A673 (cell line): ENCODE results near the gene OR2H1. TPM values are rescaled to one million over a fixed set of nuclear protein-coding genes. Genes with fewer than 3 reads are reported as not detected.

Source experiments
- BruUV-seq: library from RNA; stranded (reverse); fragments of 400-500 nt; replicated peaks from 2 replicates; lab custom pipeline; 2021; lab: Mats Ljungman, UMichigan
- CTCF ChIA-PET: fragments of 300-600 bp; sonication (Branson Sonifier 250); formaldehyde crosslinking; loops from one replicate; lab custom pipeline; 2022; ENCODE audit warnings: antibody characterized with exemption; lab: Charles Lee
- POLR2A ChIA-PET: fragments of 300-600 bp; sonication (Branson Sonifier 250); formaldehyde crosslinking; loops from one replicate; lab custom pipeline; 2022; ENCODE audit warnings: antibody characterized with exemption; ENCODE audit not compliant: low non-redundant PET; lab: Charles Lee
- DNase-seq: peaks from one replicate; pipeline ENCODE4 v3.0.0-alpha.2; 2015; ENCODE audit warnings: low spot score
- H3K27ac ChIP-seq: fragments of 200-600 bp; sonication (generic); 2 replicates; pipeline ENCODE4 v1.5.1; 2016; ENCODE audit warnings: mixed run types, low read depth, mild to moderate bottlenecking, mixed read lengths, antibody characterized with exemption, low read length; ENCODE audit not compliant: poor library complexity, severe bottlenecking
- H3K27me3 ChIP-seq: fragments of 200-600 bp; sonication (generic); replicated peaks from 2 replicates; pipeline ENCODE4 v1.6.1; 2017; ENCODE audit warnings: mixed run types, low read depth, mild to moderate bottlenecking, mixed read lengths, antibody characterized with exemption, low read length; ENCODE audit not compliant: insufficient read depth, poor library complexity
- H3K36me3 ChIP-seq: fragments of 200-600 bp; sonication (generic); 2 replicates; pipeline ENCODE4 v1.6.1; 2016; ENCODE audit warnings: mixed run types, mild to moderate bottlenecking, mixed read lengths, antibody characterized with exemption, low read length; ENCODE audit not compliant: insufficient read depth, poor library complexity, severe bottlenecking
- H3K4me1 ChIP-seq: fragments of 200-600 bp; sonication (generic); 2 replicates; pipeline ENCODE4 v1.6.1; 2017; ENCODE audit warnings: mixed run types, mild to moderate bottlenecking, mixed read lengths, antibody characterized with exemption, low read length; ENCODE audit not compliant: insufficient read depth, poor library complexity, severe bottlenecking
- H3K4me3 ChIP-seq: fragments of 200-600 bp; sonication (generic); 2 replicates; pipeline ENCODE4 v1.5.1; 2016; ENCODE audit warnings: low read depth, mixed run types, mild to moderate bottlenecking, mixed read lengths, low read length; ENCODE audit not compliant: poor library complexity, severe bottlenecking
- H3K9me3 ChIP-seq: fragments of 200-600 bp; sonication (generic); 2 replicates; pipeline ENCODE4 v1.6.1; 2016; ENCODE audit warnings: mixed run types, low read depth, mild to moderate bottlenecking, mixed read lengths, antibody characterized with exemption, low read length; ENCODE audit not compliant: poor library complexity, severe bottlenecking
- EZH2 ChIP-seq: fragments of 200-600 bp; sonication (generic); IDR thresholded peaks from 2 replicates; pipeline ENCODE4 v1.6.1; 2017; ENCODE audit warnings: borderline replicate concordance, low read depth, mild to moderate bottlenecking, mixed read lengths, antibody characterized with exemption, low read length; ENCODE audit not compliant: poor library complexity, severe bottlenecking
- intact Hi-C: fragments of 100-400 bp; cut with micrococcal nuclease; formaldehyde crosslinking; loops from one replicate; pipeline ENCODE4 v1.10.0; 2022; ENCODE audit not compliant: unreplicated experiment
- total RNA-seq: library from RNA; stranded (reverse); gene quantifications from 2 replicates; pipeline ENCODE4 v1.2.3, GENCODE V29; 2021
- TF ChIP-seq, protein P1 (sequence below): fragments of 300-800, 200-600 bp; sonication (generic); conservative IDR thresholded peaks from 2 replicates; pipeline ENCODE4 v1.5.1; 2017; ENCODE audit warnings: low read depth, mild to moderate bottlenecking, antibody characterized with exemption, low read length, moderate library complexity, mixed read lengths

Gene OR2H1
- total RNA-seq, 1 experiment from 2014 or later = not detected

DNA sequence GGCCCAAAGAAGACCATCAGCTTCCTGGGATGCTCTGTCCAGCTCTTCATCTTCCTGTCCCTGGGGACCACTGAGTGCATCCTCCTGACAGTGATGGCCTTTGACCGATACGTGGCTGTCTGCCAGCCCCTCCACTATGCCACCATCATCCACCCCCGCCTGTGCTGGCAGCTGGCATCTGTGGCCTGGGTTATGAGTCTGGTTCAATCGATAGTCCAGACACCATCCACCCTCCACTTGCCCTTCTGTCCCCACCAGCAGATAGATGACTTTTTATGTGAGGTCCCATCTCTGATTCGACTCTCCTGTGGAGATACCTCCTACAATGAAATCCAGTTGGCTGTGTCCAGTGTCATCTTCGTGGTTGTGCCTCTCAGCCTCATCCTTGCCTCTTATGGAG is 5.1 kb downstream of the OR2H1 start:
- BruUV-seq = no TSS peak
- intact Hi-C loops = no loop called here
- no peaks in the 10 kb centered on the region for H3K9me3 ChIP-seq
- H3K4me1 ChIP-seq = no peaks in the 10 kb centered on the region
- no peak for DNase-seq
- peaks cover 57% of the 10 kb centered on the region for H3K27me3 ChIP-seq
- H3K27ac ChIP-seq = no peak overlapping the region
- no peak overlapping the region for H3K4me3 ChIP-seq
- ChIA-PET CTCF (no interaction called here), POLR2A (no interaction called here)
- no peaks in the 10 kb centered on the region for H3K36me3 ChIP-seq
- TF ChIP-seq, protein P1, sequence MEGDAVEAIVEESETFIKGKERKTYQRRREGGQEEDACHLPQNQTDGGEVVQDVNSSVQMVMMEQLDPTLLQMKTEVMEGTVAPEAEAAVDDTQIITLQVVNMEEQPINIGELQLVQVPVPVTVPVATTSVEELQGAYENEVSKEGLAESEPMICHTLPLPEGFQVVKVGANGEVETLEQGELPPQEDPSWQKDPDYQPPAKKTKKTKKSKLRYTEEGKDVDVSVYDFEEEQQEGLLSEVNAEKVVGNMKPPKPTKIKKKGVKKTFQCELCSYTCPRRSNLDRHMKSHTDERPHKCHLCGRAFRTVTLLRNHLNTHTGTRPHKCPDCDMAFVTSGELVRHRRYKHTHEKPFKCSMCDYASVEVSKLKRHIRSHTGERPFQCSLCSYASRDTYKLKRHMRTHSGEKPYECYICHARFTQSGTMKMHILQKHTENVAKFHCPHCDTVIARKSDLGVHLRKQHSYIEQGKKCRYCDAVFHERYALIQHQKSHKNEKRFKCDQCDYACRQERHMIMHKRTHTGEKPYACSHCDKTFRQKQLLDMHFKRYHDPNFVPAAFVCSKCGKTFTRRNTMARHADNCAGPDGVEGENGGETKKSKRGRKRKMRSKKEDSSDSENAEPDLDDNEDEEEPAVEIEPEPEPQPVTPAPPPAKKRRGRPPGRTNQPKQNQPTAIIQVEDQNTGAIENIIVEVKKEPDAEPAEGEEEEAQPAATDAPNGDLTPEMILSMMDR = no peak
- no peak for TF ChIP-seq EZH2

DNA sequence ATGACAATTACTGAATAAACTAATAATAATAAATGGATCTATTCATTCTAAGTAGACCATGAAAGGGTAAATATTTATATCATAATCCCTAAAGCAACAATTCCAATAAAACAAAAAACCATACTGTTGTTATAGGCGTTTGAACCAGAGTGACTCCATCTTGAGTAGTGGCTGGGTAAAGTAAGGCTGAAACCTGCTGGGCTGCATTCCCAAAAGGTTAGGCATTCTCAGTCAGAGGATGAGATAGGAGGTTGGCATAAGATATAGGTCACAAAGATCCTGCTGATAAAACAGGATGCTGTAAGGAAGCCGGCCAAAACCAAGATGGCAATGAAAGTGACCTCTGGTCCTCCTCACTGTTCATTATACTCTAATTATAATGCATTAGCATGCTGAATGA is 8.3 kb downstream of the OR2H1 start:
- no peak for DNase-seq
- ChIA-PET CTCF (no interaction called here), POLR2A (no interaction called here)
- H3K36me3 ChIP-seq = no peaks in the 10 kb centered on the region
- no peak overlapping the region for H3K4me3 ChIP-seq
- no peak overlapping the region for H3K27ac ChIP-seq
- BruUV-seq = no TSS peak
- peaks cover 60% of the 10 kb centered on the region for H3K27me3 ChIP-seq
- intact Hi-C loops = no loop called here
- H3K9me3 ChIP-seq = no peaks in the 10 kb centered on the region
- H3K4me1 ChIP-seq = no peaks in the 10 kb centered on the region
- TF ChIP-seq EZH2 = no peak
- TF ChIP-seq, protein P1 = no peak

DNA sequence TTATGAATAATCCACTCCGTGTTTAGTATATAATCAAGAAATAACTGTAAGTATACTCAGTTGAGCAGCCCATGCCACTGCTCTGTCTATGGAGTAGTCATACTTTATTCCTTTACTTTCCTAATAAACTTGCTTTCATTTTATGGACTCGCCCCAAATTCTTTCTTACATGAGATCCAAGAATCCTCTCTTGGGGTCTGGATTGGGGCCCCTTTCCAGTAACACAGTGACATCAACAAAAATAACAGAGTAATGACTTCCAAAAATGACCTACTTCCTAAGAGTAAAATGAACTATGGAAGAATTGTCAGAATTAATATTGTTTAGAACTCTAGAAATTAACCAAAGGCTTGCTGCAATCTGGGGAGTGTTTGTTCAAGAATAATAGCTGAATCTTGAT is 8.8 kb downstream of the OR2H1 start:
- CTCF ChIA-PET = no interaction called here

More for the DNA sequence above, 8.8 kb downstream of the OR2H1 start:
- intact Hi-C loops = no loop called here
- Histone ChIP-seq H3K36me3 (no peaks in the 10 kb centered on the region), H3K27ac (no peak overlapping the region), H3K9me3 (no peaks in the 10 kb centered on the region), H3K27me3 (peaks cover 60% of the 10 kb centered on the region), H3K4me3 (no peak overlapping the region), H3K4me1 (no peaks in the 10 kb centered on the region)
- POLR2A ChIA-PET = no interaction called here
- BruUV-seq = no TSS peak
- no peak for DNase-seq
- TF ChIP-seq EZH2 = no peak
- TF ChIP-seq, protein P1 = no peak
